Naive B cell (primary cell): ENCODE data around the gene RNF227. TPM values are rescaled to one million over a fixed set of nuclear protein-coding genes. Genes with fewer than 3 reads are reported as not detected.

ENCODE experiments used
- ATAC-seq, 2 donors: fragments of 150-1000 bp; cut with Tn5 transposase; 2 replicates each; pipeline ENCODE4 v1.10.0; 2021; ENCODE audit warnings: low read depth in 2 of 2, mild to moderate bottlenecking in 2 of 2, moderate library complexity in 2 of 2
- DNase-seq: peaks from one replicate; pipeline ENCODE4 v3.0.0; 2022
- H3K27ac Mint-ChIP-seq, 6 donors: one replicate each; pipeline ENCODE4 v1.8.0; 2020 to 2022; ENCODE audit warnings: mild to moderate bottlenecking in 6 of 6, mixed read lengths in 6 of 6, moderate library complexity in 5 of 6, inconsistent platforms in 2 of 6
- H3K27me3 Mint-ChIP-seq, 3 donors: one replicate each; pipeline ENCODE4 v1.8.0; 2021 to 2022; ENCODE audit warnings: mixed read lengths in 3 of 3, mild to moderate bottlenecking in 1 of 3
- H3K36me3 Mint-ChIP-seq, 2 donors: one replicate each; pipeline ENCODE4 v1.8.0; 2020 to 2022; ENCODE audit warnings: mixed read lengths in 2 of 2, inconsistent platforms in 1 of 2, mild to moderate bottlenecking in 1 of 2
- H3K4me1 Mint-ChIP-seq, 3 donors: one replicate each; pipeline ENCODE4 v1.8.0; 2020 to 2022; ENCODE audit warnings: mixed read lengths in 3 of 3, inconsistent platforms in 1 of 3, mild to moderate bottlenecking in 1 of 3, moderate library complexity in 1 of 3
- H3K4me3 Mint-ChIP-seq, 8 donors: one replicate each; pipeline ENCODE4 v1.8.0; 2020 to 2022; ENCODE audit warnings: mild to moderate bottlenecking in 8 of 8, mixed read lengths in 8 of 8, moderate library complexity in 8 of 8, inconsistent platforms in 2 of 8
- H3K9me3 Mint-ChIP-seq, 7 donors: one replicate each; pipeline ENCODE4 v1.8.0; 2020 to 2022; ENCODE audit warnings: mixed read lengths in 7 of 7, mild to moderate bottlenecking in 5 of 7, inconsistent platforms in 2 of 7, moderate library complexity in 1 of 7
- polyA plus RNA-seq, 6 donors: library from polyadenylated mRNA; unstranded; fragments of 300-500 nt; fragmentation: Illumina TruSeq; gene quantifications; one replicate each; pipeline ENCODE4 v1.2.3, GENCODE V29; 2021; ENCODE audit warnings: low read depth in 6 of 6

RNF227 gene
- polyA plus RNA-seq, 6 donors from 2014 or later: 0.60 to 5.2 (median 2.9) TPM

GRCh38 chr17:7922269-7922844 lies 6.3 kb upstream of the RNF227 start:
- ATAC-seq: peak; percentile 34 to 47
- no peak for DNase-seq
- Mint-ChIP-seq H3K36me3 (no peaks in the 10 kb centered on the region), H3K9me3 (no peaks in the 10 kb centered on the region), H3K27me3 (no peaks in the 10 kb centered on the region), H3K4me1 (peaks cover 11 to 22% (median 15%) of the 10 kb centered on the region in 3 donors), H3K27ac (peak overlapping the region; percentile 41 to 87 (median 68)), H3K4me3 (peak overlapping the region; percentile 74 to 93 (median 89))

GRCh38 chr17:7916808-7917207 lies 719 bp upstream of the RNF227 start:
- Mint-ChIP-seq H3K27ac (peak overlapping the region in 4 of 6 donors; percentile 66 to 97 (median 84)), H3K4me3 (peak overlapping the region; percentile 86 to 94 (median 92)), H3K36me3 (no peaks in the 10 kb centered on the region), H3K27me3 (no peaks in the 10 kb centered on the region), H3K9me3 (no peaks in the 10 kb centered on the region), H3K4me1 (peaks cover 23 to 28% (median 25%) of the 10 kb centered on the region in 3 donors)
- DNase-seq (no peak), ATAC-seq (no peak)

GRCh38 chr17:7916385-7916682 lies 245 bp upstream of the RNF227 start:
- ATAC-seq (no peak), DNase-seq (no peak)
- peak overlapping the region; percentile 86 to 94 (median 92) for H3K4me3 Mint-ChIP-seq
- peaks cover 20 to 25% (median 23%) of the 10 kb centered on the region in 3 donors for H3K4me1 Mint-ChIP-seq
- H3K27ac Mint-ChIP-seq: peak overlapping the region in 4 of 6 donors; percentile 66 to 97 (median 94)
- no peaks in the 10 kb centered on the region for H3K9me3 Mint-ChIP-seq
- no peaks in the 10 kb centered on the region for H3K36me3 Mint-ChIP-seq
- no peaks in the 10 kb centered on the region for H3K27me3 Mint-ChIP-seq

DNA sequence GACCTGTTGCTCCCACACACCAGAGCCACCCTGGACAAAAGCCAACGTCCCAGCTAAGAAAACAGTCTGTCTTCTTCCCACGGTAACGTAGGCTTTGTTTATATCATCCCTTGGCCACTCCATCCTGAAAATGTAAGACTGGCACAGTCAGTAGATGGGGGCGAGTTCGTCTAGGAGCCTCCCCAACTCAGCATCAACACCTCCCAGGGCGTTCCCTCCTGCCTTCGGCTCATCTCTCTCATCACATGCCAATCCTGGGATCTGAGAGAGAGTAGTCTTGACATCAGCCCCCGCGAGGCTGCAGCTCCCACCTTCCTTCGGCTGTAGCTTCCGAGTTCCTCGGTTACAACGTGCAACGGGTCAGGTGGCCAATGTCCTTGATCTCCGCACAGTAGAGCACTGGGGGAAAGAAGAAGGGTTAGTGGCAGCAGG lies 894 bp downstream of the RNF227 start:
- Mint-ChIP-seq H3K4me1 (peaks cover 19 to 25% (median 23%) of the 10 kb centered on the region in 3 donors), H3K27ac (peak overlapping the region in 4 of 6 donors; percentile 28 to 97 (median 90)), H3K9me3 (no peaks in the 10 kb centered on the region), H3K4me3 (peak overlapping the region; percentile 91 to 96 (median 93)), H3K36me3 (peaks cover 7 to 11% of the 10 kb centered on the region in 2 donors), H3K27me3 (no peaks in the 10 kb centered on the region)
- ATAC-seq (no peak), DNase-seq (no peak)

DNA sequence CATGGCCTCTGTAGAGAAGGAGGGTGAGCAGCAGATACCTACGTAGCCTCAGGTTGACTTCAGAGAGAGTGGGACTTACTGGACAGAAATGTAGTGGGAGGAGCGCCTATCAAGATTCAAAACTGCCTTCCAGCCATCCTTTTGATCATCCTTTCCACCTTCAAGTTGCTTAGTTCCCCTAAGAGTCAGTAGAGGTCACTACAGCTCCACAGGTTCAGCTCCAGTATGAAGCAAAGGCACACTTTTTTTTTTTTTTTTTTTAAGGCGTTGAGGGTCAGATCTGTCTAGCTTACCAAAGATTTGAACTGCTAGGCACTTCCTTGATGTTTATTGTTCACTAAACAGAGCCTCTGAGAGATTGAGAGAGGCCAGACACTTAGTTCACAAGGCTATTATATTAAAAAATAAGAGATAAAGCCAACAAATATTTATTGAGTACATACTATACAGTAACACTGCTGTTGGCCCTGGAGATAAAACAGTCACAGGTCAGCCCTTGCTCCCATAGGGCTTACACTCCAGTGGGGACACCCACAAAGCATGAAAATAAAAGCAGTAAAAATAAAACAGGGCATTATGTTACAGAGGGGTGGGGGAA lies 3.1 kb downstream of the RNF227 start:
- Mint-ChIP-seq H3K4me1 (peaks cover 19 to 25% (median 23%) of the 10 kb centered on the region in 3 donors), H3K4me3 (peak overlapping the region in 4 of 8 donors; percentile 19 to 75 (median 58)), H3K27ac (peak overlapping the region in 2 of 6 donors; percentile 39 to 87), H3K36me3 (peaks cover 7 to 25% of the 10 kb centered on the region in 2 donors), H3K27me3 (no peaks in the 10 kb centered on the region), H3K9me3 (no peaks in the 10 kb centered on the region)
- ATAC-seq: peak; percentile 24 to 31
- DNase-seq: peak; percentile 61

GRCh38 chr17:7911116-7911515 lies 5.0 kb downstream of the RNF227 start:
- Mint-ChIP-seq H3K4me1 (peaks cover 10 to 16% (median 16%) of the 10 kb centered on the region in 3 donors), H3K4me3 (no peak overlapping the region), H3K27ac (peak overlapping the region in 2 of 6 donors; percentile 20 to 80), H3K9me3 (no peaks in the 10 kb centered on the region), H3K36me3 (peaks cover 7 to 39% of the 10 kb centered on the region in 2 donors), H3K27me3 (no peaks in the 10 kb centered on the region)
- ATAC-seq: no peak
- DNase-seq: no peak

DNA sequence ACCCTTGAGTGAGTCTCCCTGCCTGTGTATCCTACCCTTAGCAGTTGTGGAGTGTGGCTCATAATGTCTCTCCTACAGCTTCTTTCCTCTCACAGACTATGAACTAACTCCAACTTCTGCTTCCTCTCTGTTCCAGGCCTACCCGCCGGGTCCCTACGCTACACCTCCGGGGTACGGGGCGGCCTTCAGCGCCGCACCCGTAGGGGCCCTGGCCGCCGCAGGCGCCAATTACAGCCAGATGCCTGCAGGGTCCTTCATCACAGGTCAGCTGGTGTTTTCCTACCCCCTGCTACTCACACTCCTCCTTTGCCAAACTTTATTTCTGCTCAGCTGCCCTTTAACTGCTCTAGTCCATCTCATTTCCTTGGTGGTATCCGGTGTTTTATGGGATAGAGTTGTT lies 5.4 kb downstream of the RNF227 start:
- no peaks in the 10 kb centered on the region for H3K27me3 Mint-ChIP-seq
- peaks cover 10 to 16% (median 14%) of the 10 kb centered on the region in 3 donors for H3K4me1 Mint-ChIP-seq
- no peaks in the 10 kb centered on the region for H3K9me3 Mint-ChIP-seq
- peak overlapping the region in 3 of 6 donors; percentile 18 to 86 (median 80) for H3K27ac Mint-ChIP-seq
- H3K4me3 Mint-ChIP-seq: no peak overlapping the region
- H3K36me3 Mint-ChIP-seq: peaks cover 7 to 39% of the 10 kb centered on the region in 2 donors
- no peak for ATAC-seq
- DNase-seq: no peak

- no peak for DNase-seq
- Mint-ChIP-seq H3K27ac (peak overlapping the region in 2 of 6 donors; percentile 79 to 86), H3K27me3 (no peaks in the 10 kb centered on the region), H3K36me3 (peaks cover 7 to 39% of the 10 kb centered on the region in 2 donors), H3K4me3 (peak overlapping the region in 1 of 8 donors; percentile 57), H3K4me1 (peaks cover 7 to 14% (median 10%) of the 10 kb centered on the region in 3 donors), H3K9me3 (no peaks in the 10 kb centered on the region)
- ATAC-seq: no peak
These were observed 5.8 kb downstream of the RNF227 start for GRCh38 chr17:7910281-7910680.

DNA sequence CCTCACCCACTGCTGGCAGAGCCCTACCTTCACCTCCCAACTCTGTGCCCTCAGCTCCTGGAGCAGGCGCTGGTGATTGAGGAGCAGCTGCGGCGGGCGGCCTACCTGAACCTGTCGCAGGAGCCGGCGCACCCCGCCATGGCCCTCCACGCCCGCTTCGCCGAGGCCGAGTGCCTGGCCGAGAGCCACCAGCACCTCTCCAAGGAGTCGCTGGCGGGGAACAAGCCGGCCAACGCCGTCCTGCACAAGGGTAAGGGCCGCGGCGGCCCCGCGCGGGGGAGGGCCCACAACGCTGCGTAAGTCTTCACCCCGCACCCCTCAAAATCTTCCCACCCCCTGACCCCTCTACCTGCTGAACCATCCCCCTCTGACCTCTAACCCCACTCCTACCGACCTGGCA lies 7.0 kb downstream of the RNF227 start:
- Mint-ChIP-seq H3K4me1 (peaks cover 0 to 6% (median 4%) of the 10 kb centered on the region in 3 donors), H3K27me3 (no peaks in the 10 kb centered on the region), H3K4me3 (no peak overlapping the region), H3K9me3 (no peaks in the 10 kb centered on the region), H3K36me3 (peaks cover 13 to 47% of the 10 kb centered on the region in 2 donors), H3K27ac (no peak overlapping the region)
- DNase-seq (no peak), ATAC-seq (no peak)

DNA sequence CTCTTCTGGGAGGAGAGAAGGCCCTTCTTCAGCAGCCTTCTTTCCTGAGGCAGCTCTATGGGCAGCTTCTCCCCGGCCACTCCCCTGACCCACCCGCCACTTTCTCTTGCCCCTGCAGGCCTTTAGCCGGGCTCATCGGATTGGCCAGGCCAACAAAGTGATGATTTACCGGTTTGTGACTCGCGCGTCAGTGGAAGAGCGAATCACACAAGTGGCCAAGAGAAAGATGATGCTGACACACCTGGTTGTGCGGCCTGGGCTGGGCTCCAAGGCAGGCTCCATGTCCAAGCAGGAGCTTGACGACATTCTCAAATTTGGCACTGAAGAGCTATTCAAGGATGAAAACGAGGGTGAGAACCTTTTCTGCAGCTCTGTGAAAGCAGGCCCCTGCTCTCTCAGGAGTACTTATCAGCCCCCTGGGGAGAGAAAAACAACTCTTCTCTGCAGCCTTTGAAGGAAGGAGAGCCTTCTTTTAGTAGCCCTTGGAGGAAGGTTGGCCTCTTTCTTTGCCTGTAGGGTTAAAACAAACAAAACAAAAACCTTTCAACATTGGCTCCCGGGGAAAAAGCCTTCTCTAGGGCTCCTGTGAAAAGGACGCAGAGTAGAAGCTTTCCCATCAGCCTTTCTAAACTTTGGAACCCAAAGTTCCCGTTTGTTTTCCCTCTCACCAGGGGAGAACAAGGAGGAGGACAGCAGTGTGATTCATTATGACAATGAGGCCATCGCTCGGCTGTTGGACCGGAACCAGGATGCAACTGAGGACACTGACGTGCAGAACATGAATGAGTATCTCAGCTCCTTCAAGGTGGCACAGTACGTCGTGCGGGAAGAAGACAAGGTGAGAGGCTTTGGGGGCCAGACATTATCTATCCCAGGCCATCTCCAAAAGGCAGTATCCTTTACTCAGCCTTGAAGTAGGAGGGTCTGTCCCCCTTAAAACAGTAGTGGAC lies 12.7 kb downstream of the RNF227 start:
- H3K36me3 Mint-ChIP-seq: peaks cover 23 to 52% of the 10 kb centered on the region in 2 donors
- H3K4me3 Mint-ChIP-seq: peak overlapping the region in 1 of 8 donors; percentile 13
- no peak for DNase-seq
- H3K27me3 Mint-ChIP-seq: no peaks in the 10 kb centered on the region
- no peaks in the 10 kb centered on the region for H3K9me3 Mint-ChIP-seq
- H3K4me1 Mint-ChIP-seq: no peaks in the 10 kb centered on the region
- peak overlapping the region in 2 of 6 donors; percentile 5 to 63 for H3K27ac Mint-ChIP-seq
- no peak for ATAC-seq

GRCh38 chr17:7897773-7898172 lies 18.3 kb downstream of the RNF227 start:
- no peak for DNase-seq
- Mint-ChIP-seq H3K4me1 (no peaks in the 10 kb centered on the region), H3K27ac (peak overlapping the region in 2 of 6 donors; percentile 6 to 55), H3K36me3 (peaks cover 24 to 45% of the 10 kb centered on the region in 2 donors), H3K9me3 (no peaks in the 10 kb centered on the region), H3K4me3 (no peak overlapping the region), H3K27me3 (no peaks in the 10 kb centered on the region)
- ATAC-seq: peak in 1 of 2 donors; percentile 57

- H3K27ac Mint-ChIP-seq: peak overlapping the region in 1 of 6 donors; percentile 5
- H3K36me3 Mint-ChIP-seq: peaks cover 24 to 45% of the 10 kb centered on the region in 2 donors
- no peak for DNase-seq
- no peaks in the 10 kb centered on the region for H3K9me3 Mint-ChIP-seq
- H3K4me1 Mint-ChIP-seq: no peaks in the 10 kb centered on the region
- H3K27me3 Mint-ChIP-seq: no peaks in the 10 kb centered on the region
- ATAC-seq: no peak
- no peak overlapping the region for H3K4me3 Mint-ChIP-seq
These were observed 19.0 kb downstream of the RNF227 start for GRCh38 chr17:7897090-7897489.

DNA sequence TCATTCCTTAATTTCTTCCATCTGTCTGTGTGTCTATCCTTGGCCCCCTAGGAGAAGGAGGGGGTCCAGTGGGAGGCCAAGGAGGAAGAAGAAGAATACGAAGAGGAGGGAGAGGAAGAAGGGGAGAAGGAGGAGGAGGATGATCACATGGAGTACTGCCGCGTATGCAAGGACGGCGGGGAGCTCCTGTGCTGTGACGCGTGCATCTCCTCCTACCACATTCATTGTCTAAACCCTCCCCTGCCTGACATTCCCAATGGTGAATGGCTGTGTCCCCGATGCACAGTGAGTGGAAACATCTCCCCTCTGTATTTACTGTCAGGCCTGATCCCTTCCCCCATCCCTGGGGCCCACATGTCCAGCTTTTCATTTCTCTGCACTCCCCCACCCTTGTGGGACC lies 21.2 kb downstream of the RNF227 start:
- Mint-ChIP-seq H3K4me1 (peaks cover 0 to 3% (median 0%) of the 10 kb centered on the region in 3 donors), H3K9me3 (no peaks in the 10 kb centered on the region), H3K36me3 (peaks cover 16 to 34% of the 10 kb centered on the region in 2 donors), H3K27me3 (no peaks in the 10 kb centered on the region), H3K4me3 (no peak overlapping the region), H3K27ac (peak overlapping the region in 2 of 6 donors; percentile 15 to 20)
- DNase-seq (no peak), ATAC-seq (no peak)
